NCI-H128 (cell line): ENCODE results near the gene ABCA12.

Experiments used
- DNase-seq: peaks from one replicate; lab custom pipeline; 2025; ENCODE audit not compliant: unreplicated experiment; lab: John Stamatoyannopoulos, UW

Gene ABCA12

GRCh38 chr2:214966420-214966819 is 172.0 kb downstream of the ABCA12 start:
- DNase-seq = no peak

GRCh38 chr2:214960677-214961076 is 177.7 kb downstream of the ABCA12 start:
- no peak for DNase-seq

- DNase-seq = no peak
Measured at GRCh38 chr2:214946949-214947348, 191.5 kb downstream of the ABCA12 start.

- DNase-seq = no peak
Measured at GRCh38 chr2:214934006-214934405, 204.4 kb downstream of the ABCA12 start.

- no peak for DNase-seq
Measured at GRCh38 chr2:214904634-214905033, 233.8 kb downstream of the ABCA12 start.

- DNase-seq = no peak
Measured at GRCh38 chr2:214904176-214904575, 234.2 kb downstream of the ABCA12 start.

- DNase-seq = no peak
Measured at GRCh38 chr2:214902286-214902685, 236.1 kb downstream of the ABCA12 start.

- DNase-seq = no peak
Measured at GRCh38 chr2:214899751-214900150, 238.7 kb downstream of the ABCA12 start.

GRCh38 chr2:214896274-214896673 is 242.2 kb downstream of the ABCA12 start:
- no peak for DNase-seq

- DNase-seq = no peak
Measured at GRCh38 chr2:214895469-214895868, 243.0 kb downstream of the ABCA12 start.

- DNase-seq = no peak
Measured at GRCh38 chr2:214889301-214889700, 249.1 kb downstream of the ABCA12 start.

GRCh38 chr2:214881647-214882202 is 256.7 kb downstream of the ABCA12 start:
- DNase-seq = no peak
